ENCODE measurements around the gene PTGR2. TPM values are rescaled to one million over a fixed set of nuclear protein-coding genes. Genes with fewer than 3 reads are reported as not detected.

PTGR2 gene
- total and polyA plus RNA-seq, 4 donors: 4.2 to 9.5 (median 7.9) TPM

DNA sequence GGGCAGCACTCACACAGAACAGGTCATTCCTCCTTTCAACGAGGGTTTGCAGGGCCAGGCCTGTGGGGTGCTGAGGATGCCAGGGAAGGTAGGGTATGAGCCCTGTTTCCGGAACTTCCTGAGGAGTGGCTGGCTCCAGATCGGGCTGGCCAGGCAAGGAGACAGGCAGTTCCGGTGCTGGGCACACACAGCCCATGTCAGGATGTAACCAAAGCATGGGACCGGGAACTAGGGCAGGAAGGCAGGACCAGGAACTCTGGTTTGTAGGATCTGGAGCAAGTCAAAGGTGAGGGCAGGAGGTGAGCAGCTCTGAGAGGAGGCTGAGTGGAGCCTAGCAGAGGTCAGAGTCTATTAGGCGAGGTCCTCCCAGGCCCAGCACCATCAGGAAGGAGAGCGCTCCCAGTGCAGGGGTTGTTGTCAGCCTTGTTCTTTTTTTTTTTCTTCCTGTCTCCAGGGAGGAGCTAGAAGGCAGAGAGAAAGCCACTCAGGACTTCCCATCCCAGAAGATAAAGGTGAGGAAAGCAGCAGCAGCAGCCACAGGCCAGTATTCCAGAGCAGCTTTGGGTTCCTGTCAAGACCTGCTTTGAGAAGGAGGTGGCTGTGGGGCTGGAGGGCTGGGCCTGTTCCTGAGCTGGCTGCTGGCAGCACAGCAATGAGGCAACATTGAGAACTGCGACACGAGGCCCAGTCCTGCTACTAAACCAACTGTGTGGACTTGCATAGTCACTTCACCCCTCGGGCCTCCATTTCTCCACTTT lies 49.0 kb upstream of the PTGR2 start:
- Histone ChIP-seq H3K27me3 (ENCODE audit: control insufficient read depth in 4 of 4, insufficient read depth in 4 of 4, low read length in 3 of 4) (no peaks in the 10 kb centered on the region), H3K36me3 (ENCODE audit: control insufficient read depth in 4 of 4, insufficient read depth in 3 of 4, low read depth in 1 of 4, low read length in 3 of 4) (no peaks in the 10 kb centered on the region), H3K9me3 (ENCODE audit: control insufficient read depth in 4 of 4, low read length in 3 of 4) (no peaks in the 10 kb centered on the region), H3K4me1 (ENCODE audit: control insufficient read depth in 4 of 4, insufficient read depth in 4 of 4, low read length in 3 of 4) (no peaks in the 10 kb centered on the region), H3K4me3 (ENCODE audit: low read depth in 1 of 3, low read length in 3 of 3) (no peak overlapping the region), H3K9ac (ENCODE audit: low read depth in 1 of 2, low read length in 2 of 2) (no peak overlapping the region), H3K27ac (ENCODE audit: low read depth in 1 of 2, low read length in 2 of 2) (no peak overlapping the region)
- no peak for DNase-seq (ENCODE audit: low spot score)
- TF ChIP-seq TAF1 (conservative IDR thresholded peaks at IDR 0.05): no peak
- no peak for TF ChIP-seq GABPA (IDR thresholded peaks at IDR 0.05 in 1 of 2, conservative IDR thresholded peaks at IDR 0.05 in 1 of 2)
- peak; percentile 86 for TF ChIP-seq NR2F2 (IDR thresholded peaks at IDR 0.05)
- peak; percentile 10 for TF ChIP-seq SP1 (IDR thresholded peaks at IDR 0.05)
- TF ChIP-seq, protein P1, sequence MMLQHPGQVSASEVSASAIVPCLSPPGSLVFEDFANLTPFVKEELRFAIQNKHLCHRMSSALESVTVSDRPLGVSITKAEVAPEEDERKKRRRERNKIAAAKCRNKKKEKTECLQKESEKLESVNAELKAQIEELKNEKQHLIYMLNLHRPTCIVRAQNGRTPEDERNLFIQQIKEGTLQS (IDR thresholded peaks at IDR 0.05): no peak
- no peak for TF ChIP-seq JUND (IDR thresholded peaks at IDR 0.05)
- WGBS: 77% methylated on average over 10 of the region's 10 CpGs

DNA sequence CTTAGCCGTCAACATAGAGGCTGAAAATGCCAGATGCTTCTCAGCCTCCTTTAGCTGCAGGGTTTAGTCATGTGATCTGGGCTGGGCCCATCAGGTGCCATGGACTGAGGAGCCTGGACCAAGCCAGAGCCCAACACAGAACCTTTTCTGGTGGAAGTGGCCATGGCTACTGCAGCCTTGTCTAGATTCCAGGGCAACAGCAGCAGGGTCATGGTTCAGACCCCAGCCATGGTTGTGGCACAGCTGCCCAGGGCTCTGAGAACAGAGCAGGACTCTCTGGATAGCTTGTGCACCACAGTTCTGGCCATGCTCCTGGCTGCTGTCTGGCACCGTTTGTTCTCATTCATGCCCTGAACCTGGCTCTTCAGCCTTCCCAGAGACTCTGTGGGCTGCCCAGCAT lies 47.0 kb upstream of the PTGR2 start:
- DNase-seq (ENCODE audit: low spot score): no peak
- Histone ChIP-seq H3K9me3 (ENCODE audit: control insufficient read depth in 4 of 4, low read length in 3 of 4) (no peaks in the 10 kb centered on the region), H3K36me3 (ENCODE audit: control insufficient read depth in 4 of 4, insufficient read depth in 3 of 4, low read depth in 1 of 4, low read length in 3 of 4) (no peaks in the 10 kb centered on the region), H3K9ac (ENCODE audit: low read depth in 1 of 2, low read length in 2 of 2) (no peak overlapping the region), H3K27ac (ENCODE audit: low read depth in 1 of 2, low read length in 2 of 2) (no peak overlapping the region), H3K4me1 (ENCODE audit: control insufficient read depth in 4 of 4, insufficient read depth in 4 of 4, low read length in 3 of 4) (no peaks in the 10 kb centered on the region), H3K27me3 (ENCODE audit: control insufficient read depth in 4 of 4, insufficient read depth in 4 of 4, low read length in 3 of 4) (no peaks in the 10 kb centered on the region), H3K4me3 (ENCODE audit: low read depth in 1 of 3, low read length in 3 of 3) (no peak overlapping the region)
- WGBS: 92% methylated on average over 2 of the region's 2 CpGs
- TF ChIP-seq, protein P2, sequence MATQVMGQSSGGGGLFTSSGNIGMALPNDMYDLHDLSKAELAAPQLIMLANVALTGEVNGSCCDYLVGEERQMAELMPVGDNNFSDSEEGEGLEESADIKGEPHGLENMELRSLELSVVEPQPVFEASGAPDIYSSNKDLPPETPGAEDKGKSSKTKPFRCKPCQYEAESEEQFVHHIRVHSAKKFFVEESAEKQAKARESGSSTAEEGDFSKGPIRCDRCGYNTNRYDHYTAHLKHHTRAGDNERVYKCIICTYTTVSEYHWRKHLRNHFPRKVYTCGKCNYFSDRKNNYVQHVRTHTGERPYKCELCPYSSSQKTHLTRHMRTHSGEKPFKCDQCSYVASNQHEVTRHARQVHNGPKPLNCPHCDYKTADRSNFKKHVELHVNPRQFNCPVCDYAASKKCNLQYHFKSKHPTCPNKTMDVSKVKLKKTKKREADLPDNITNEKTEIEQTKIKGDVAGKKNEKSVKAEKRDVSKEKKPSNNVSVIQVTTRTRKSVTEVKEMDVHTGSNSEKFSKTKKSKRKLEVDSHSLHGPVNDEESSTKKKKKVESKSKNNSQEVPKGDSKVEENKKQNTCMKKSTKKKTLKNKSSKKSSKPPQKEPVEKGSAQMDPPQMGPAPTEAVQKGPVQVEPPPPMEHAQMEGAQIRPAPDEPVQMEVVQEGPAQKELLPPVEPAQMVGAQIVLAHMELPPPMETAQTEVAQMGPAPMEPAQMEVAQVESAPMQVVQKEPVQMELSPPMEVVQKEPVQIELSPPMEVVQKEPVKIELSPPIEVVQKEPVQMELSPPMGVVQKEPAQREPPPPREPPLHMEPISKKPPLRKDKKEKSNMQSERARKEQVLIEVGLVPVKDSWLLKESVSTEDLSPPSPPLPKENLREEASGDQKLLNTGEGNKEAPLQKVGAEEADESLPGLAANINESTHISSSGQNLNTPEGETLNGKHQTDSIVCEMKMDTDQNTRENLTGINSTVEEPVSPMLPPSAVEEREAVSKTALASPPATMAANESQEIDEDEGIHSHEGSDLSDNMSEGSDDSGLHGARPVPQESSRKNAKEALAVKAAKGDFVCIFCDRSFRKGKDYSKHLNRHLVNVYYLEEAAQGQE (IDR thresholded peaks at IDR 0.05): no peak
- TF ChIP-seq YY1 (IDR thresholded peaks at IDR 0.05): no peak
- no peak for TF ChIP-seq FOXA1 (IDR thresholded peaks at IDR 0.05)

DNA sequence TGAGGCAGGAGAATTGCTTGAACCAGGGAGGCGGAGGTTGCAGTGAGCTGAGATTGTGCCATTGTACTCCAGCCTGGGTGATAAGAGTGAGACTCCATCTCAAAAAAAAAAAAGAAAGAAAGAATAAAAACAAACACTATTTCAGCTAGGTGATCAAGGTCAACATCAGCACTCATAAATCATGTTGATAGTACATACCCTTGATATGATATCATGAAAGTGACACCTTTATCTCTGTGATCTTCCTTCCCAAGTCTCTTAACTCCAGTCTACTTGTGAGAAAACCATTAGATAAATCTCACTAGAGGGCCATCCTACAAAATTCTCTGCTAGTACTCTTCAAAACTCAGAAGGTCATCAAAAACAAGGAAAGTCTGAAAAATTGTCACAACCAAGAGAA lies 44.2 kb upstream of the PTGR2 start:
- DNase-seq (ENCODE audit: low spot score): no peak
- no peaks in the 10 kb centered on the region for H3K36me3 ChIP-seq (ENCODE audit: control insufficient read depth in 4 of 4, insufficient read depth in 3 of 4, low read depth in 1 of 4, low read length in 3 of 4)
- H3K9ac ChIP-seq (ENCODE audit: low read depth in 1 of 2, low read length in 2 of 2): no peak overlapping the region
- TF ChIP-seq, protein P1 (IDR thresholded peaks at IDR 0.05): no peak
- TF ChIP-seq YY1 (IDR thresholded peaks at IDR 0.05) (no peak), RAD21 (IDR thresholded peaks at IDR 0.05) (no peak), RXRA (IDR thresholded peaks at IDR 0.05) (no peak), FOXA1 (IDR thresholded peaks at IDR 0.05) (no peak), FOXA2 (IDR thresholded peaks at IDR 0.05) (no peak)
- no peaks in the 10 kb centered on the region for H3K27me3 ChIP-seq (ENCODE audit: control insufficient read depth in 4 of 4, insufficient read depth in 4 of 4, low read length in 3 of 4)
- no peaks in the 10 kb centered on the region for H3K9me3 ChIP-seq (ENCODE audit: control insufficient read depth in 4 of 4, low read length in 3 of 4)
- no peak overlapping the region for H3K27ac ChIP-seq (ENCODE audit: low read depth in 1 of 2, low read length in 2 of 2)
- H3K4me3 ChIP-seq (ENCODE audit: low read depth in 1 of 3, low read length in 3 of 3): no peak overlapping the region
- no peaks in the 10 kb centered on the region for H3K4me1 ChIP-seq (ENCODE audit: control insufficient read depth in 4 of 4, insufficient read depth in 4 of 4, low read length in 3 of 4)
- WGBS: 98% methylated on average over 1 of the region's 1 CpG
